K562 (cell line): ENCODE data around the gene COPS6. TPM values are rescaled to one million over a fixed set of nuclear protein-coding genes. Genes with fewer than 3 reads are reported as not detected.
A peak's percentile ranks its signal among the peaks of the same experiment; 100 is the strongest.

Source experiments
- CBX8 ChIP-seq: fragments of 200-600 bp; sonication (generic); IDR thresholded peaks from 2 replicates; pipeline ENCODE4 v1.6.1; 2012; ENCODE audit warnings: borderline replicate concordance, mixed run types, low read depth, mild to moderate bottlenecking, moderate library complexity, mixed read lengths, low read length, control low read depth, inconsistent platforms; ENCODE audit not compliant: poor library complexity, severe bottlenecking; ENCODE audit errors: extremely low read depth
- CEBPZ ChIP-seq: fragments of 150-350 bp; IDR thresholded peaks from 2 replicates; pipeline ENCODE4 v1.6.1; 2014; ENCODE audit warnings: low read depth, mild to moderate bottlenecking, low read length, borderline replicate concordance
- CREB1 ChIP-seq, 2 experiments: sonication (generic) in 1 of 2; formaldehyde crosslinking in 1 of 2; IDR thresholded peaks; 2 replicates each; pipeline versions ENCODE4 v1.6.1 to v1.8.0; 2012 to 2022; ENCODE audit warnings: inconsistent platforms in 1 of 2, mild to moderate bottlenecking in 1 of 2, missing genetic modification reagents in 1 of 2, moderate library complexity in 1 of 2
- FOSL1 ChIP-seq: fragments of 200-800 bp; sonication (Bioruptor generic); conservative IDR thresholded peaks from 2 replicates; pipeline ENCODE4 v1.6.1; 2016; ENCODE audit warnings: missing genetic modification characterization, missing compliant biosample characterization
- HDAC6 ChIP-seq: IDR thresholded peaks from 2 replicates; pipeline ENCODE4 v1.6.1; 2012; ENCODE audit warnings: low read depth, mild to moderate bottlenecking, control low read depth, inconsistent platforms, low read length, moderate library complexity
- HOXB6 ChIP-seq: fragments of 250-450 bp; sonication (Bioruptor Pico); IDR thresholded peaks from 2 replicates; pipeline ENCODE4 v1.5.1; 2022; ENCODE audit warnings: mild to moderate bottlenecking, borderline replicate concordance
- ID3 ChIP-seq, 2 experiments: fragments of 250-450 bp in 1 of 2; fragments of 450-650 bp in 1 of 2; sonication (Bioruptor Pico) in 1 of 2; IDR thresholded peaks; 2 replicates each; pipeline versions ENCODE4 v1.6.1 to v1.8.0; 2016 to 2021; ENCODE audit warnings: mild to moderate bottlenecking in 2 of 2, moderate library complexity in 2 of 2, missing compliant biosample characterization in 1 of 2, missing genetic modification characterization in 1 of 2
- KDM2B ChIP-seq: fragments of 250-450 bp; sonication (Bioruptor Pico); IDR thresholded peaks from 2 replicates; pipeline ENCODE4 v1.8.0; 2021; ENCODE audit warnings: mild to moderate bottlenecking, moderate library complexity
- KLF16 ChIP-seq: IDR thresholded peaks from 2 replicates; pipeline ENCODE4 v1.6.1; 2016; ENCODE audit warnings: antibody characterized with exemption
- PRMT5 ChIP-seq: sonication (generic); formaldehyde crosslinking; IDR thresholded peaks from 2 replicates; pipeline ENCODE4 v1.5.0; 2020; ENCODE audit warnings: missing genetic modification reagents
- PTTG1 ChIP-seq: fragments of 450-650 bp; IDR thresholded peaks from 2 replicates; pipeline ENCODE4 v1.6.1; 2016; ENCODE audit warnings: low read depth, mild to moderate bottlenecking, missing genetic modification characterization, missing compliant biosample characterization
- SMARCC2 ChIP-seq: fragments of 450-650 bp; IDR thresholded peaks from 2 replicates; pipeline ENCODE4 v1.6.1; 2017; ENCODE audit warnings: antibody characterized with exemption, moderate library complexity, mild to moderate bottlenecking, low read depth
- ZNF280A ChIP-seq: fragments of 450-650 bp; IDR thresholded peaks from 2 replicates; pipeline ENCODE4 v1.6.1; 2018; ENCODE audit warnings: mild to moderate bottlenecking, low read depth; ENCODE audit not compliant: partially characterized antibody
- ZNF512 ChIP-seq: IDR thresholded peaks from 2 replicates; pipeline ENCODE4 v1.6.1; 2016; ENCODE audit warnings: missing genetic modification characterization, missing compliant biosample characterization
- ZNF655 ChIP-seq: fragments of 250-450 bp; sonication (Bioruptor Pico); IDR thresholded peaks from 2 replicates; pipeline ENCODE4 v1.5.0; 2021
- ZNF668 ChIP-seq: fragments of 250-450 bp; sonication (Bioruptor Pico); IDR thresholded peaks from 2 replicates; pipeline ENCODE4 v1.8.0; 2022; ENCODE audit warnings: mild to moderate bottlenecking, inconsistent platforms
- ZNF717 ChIP-seq: fragments of 250-450 bp; sonication (Bioruptor Pico); IDR thresholded peaks from 2 replicates; pipeline ENCODE4 v1.5.0; 2021
- ZSCAN32 ChIP-seq: fragments of 450-650 bp; formaldehyde crosslinking; IDR thresholded peaks from 2 replicates; pipeline ENCODE4 v1.4.0; 2020; ENCODE audit warnings: mild to moderate bottlenecking, moderate library complexity
- polyA plus RNA-seq, 8 experiments: library from polyadenylated mRNA; depleted of rRNA in 4 of 8; stranded (reverse) in 5 of 8; unstranded in 3 of 8; fragments of >200 nt; fragmentation: Nextera tagmentation in 2 of 8; fragmentation: Illumina TruSeq in 1 of 8; extraction: Ambion mirVana in 2 of 8; extraction: Trizol in 1 of 8; gene quantifications; 2 replicates each; pipeline versions ENCODE4 v1.2.1 to v1.2.3, GENCODE V29; 2011 to 2014; ENCODE audit warnings: inconsistent platforms in 1 of 8, missing spikeins in 1 of 8
- total RNA-seq, 7 experiments: library from RNA; depleted of rRNA in 6 of 7; stranded (reverse); fragments of >200 nt in 6 of 7; fragmentation: Illumina TruSeq in 2 of 7; extraction: Trizol in 2 of 7; gene quantifications; 2 replicates each; pipeline versions ENCODE4 v1.2.1 to v1.2.3, GENCODE V29; 2011 to 2021; ENCODE audit warnings: low replicate concordance in 1 of 7

Gene COPS6
- total and polyA plus RNA-seq, 9 of the 15 experiments (the other 6 are each of a cell fraction or from before 2014, with no cell fraction given), result 63.0 to 331 (median 168) TPM

GRCh38 chr7:100100420-100101015 is 11.7 kb downstream of the COPS6 start (continued):
- no peak for TF ChIP-seq ZNF717
- no peak for TF ChIP-seq HDAC6
- no peak for TF ChIP-seq ZSCAN32 (CRISPR knock-in tag)
- TF ChIP-seq CBX8, result no peak
- peak; percentile 33; the same call in 1 of the 2 replicates for TF ChIP-seq CEBPZ
- TF ChIP-seq FOSL1 (tag), result no peak
- peak; percentile 86 for TF ChIP-seq CREB1 (IDR thresholded peaks at IDR 0.05)
- peak; percentile 86 for TF ChIP-seq CREB1 (CRISPR knock-in tag; IDR thresholded peaks at IDR 0.05)
- TF ChIP-seq KLF16, result no peak
- TF ChIP-seq PRMT5 (CRISPR knock-in tag), result peak; percentile 47; the same call in 1 of the 2 replicates
- TF ChIP-seq PTTG1 (tag), result no peak
- no peak for TF ChIP-seq SMARCC2
- TF ChIP-seq ZNF512 (tag), result no peak
- TF ChIP-seq KDM2B (CRISPR knock-in tag), result peak; percentile 16; the same call in 1 of the 2 replicates
- TF ChIP-seq ZNF668 (CRISPR knock-in tag), result 0 out of 2 replicates have a peak, but pooled peaks have one; percentile 68
- TF ChIP-seq ZNF280A, result no peak
- no peak for TF ChIP-seq ID3 (CRISPR knock-in tag; IDR thresholded peaks at IDR 0.05)
- 0 out of 2 replicates have a peak, but pooled peaks have one; percentile 24 for TF ChIP-seq ID3 (tag; IDR thresholded peaks at IDR 0.05)
- TF ChIP-seq ZNF655 (CRISPR knock-in tag), result no peak
- no peak for TF ChIP-seq HOXB6 (CRISPR knock-in tag)
